ENCODE measurements around the gene ZNF827.

Gene ZNF827

GRCh38 chr4:145815027-145815612, 123.5 kb downstream of the ZNF827 start:
- no peak for FAIRE-seq
- DNase-seq (ENCODE audit: insufficient read length, low spot score) = no peak

GRCh38 chr4:145814246-145814645, 124.4 kb downstream of the ZNF827 start:
- FAIRE-seq (no peak), DNase-seq (ENCODE audit: insufficient read length, low spot score) (no peak)
- no peak for TF ChIP-seq CTCF (IDR thresholded peaks at IDR 0.05; ENCODE audit: insufficient read depth, missing control alignments)

More at GRCh38 chr4:145815027-145815612, 123.5 kb downstream of the ZNF827 start:
- no peak for TF ChIP-seq CTCF (IDR thresholded peaks at IDR 0.05; ENCODE audit: insufficient read depth, missing control alignments)

GRCh38 chr4:145812919-145813318, 125.7 kb downstream of the ZNF827 start:
- FAIRE-seq = no peak
- no peak for DNase-seq (ENCODE audit: insufficient read length, low spot score)
- TF ChIP-seq CTCF (IDR thresholded peaks at IDR 0.05; ENCODE audit: insufficient read depth, missing control alignments) = no peak

- DNase-seq (ENCODE audit: insufficient read length, low spot score) (no peak), FAIRE-seq (no peak)
- no peak for TF ChIP-seq CTCF (IDR thresholded peaks at IDR 0.05; ENCODE audit: insufficient read depth, missing control alignments)
Observed at GRCh38 chr4:145808848-145809512, 129.6 kb downstream of the ZNF827 start.

- FAIRE-seq (no peak), DNase-seq (ENCODE audit: insufficient read length, low spot score) (no peak)
- TF ChIP-seq CTCF (IDR thresholded peaks at IDR 0.05; ENCODE audit: insufficient read depth, missing control alignments) = no peak
Observed at GRCh38 chr4:145808021-145808650, 130.5 kb downstream of the ZNF827 start.

- DNase-seq (ENCODE audit: insufficient read length, low spot score) (no peak), FAIRE-seq (no peak)
- no peak for TF ChIP-seq CTCF (IDR thresholded peaks at IDR 0.05; ENCODE audit: insufficient read depth, missing control alignments)
Observed at GRCh38 chr4:145805490-145805889, 133.1 kb downstream of the ZNF827 start.

- no peak for DNase-seq (ENCODE audit: insufficient read length, low spot score)
- no peak for TF ChIP-seq CTCF (IDR thresholded peaks at IDR 0.05; ENCODE audit: insufficient read depth, missing control alignments)
- FAIRE-seq = no peak
Observed at GRCh38 chr4:145804116-145804515, 134.5 kb downstream of the ZNF827 start.

Data from D721Med (cell line).